AG08396 (cell line): ENCODE data around the gene IRAK1.

Experiments used
- DNase-seq: peaks from one replicate; pipeline ENCODE4 v3.0.0; 2012; ENCODE audit warnings: low spot score, mixed read lengths

Gene IRAK1

GRCh38 chrX:154019633-154020528 lies at the start of gene IRAK1:
Gene IRAK1 (minus strand): TSS chrX:154019902. CDS start chrX:154019812, 90 bp downstream.
- DNase-seq, result peak; percentile 86

- DNase-seq, result no peak
These were observed 48.9 kb upstream of the IRAK1 start for GRCh38 chrX:154068560-154068959.

GRCh38 chrX:154064637-154065435 lies 45.1 kb upstream of the IRAK1 start:
- DNase-seq, result no peak

GRCh38 chrX:154063234-154063633 lies 43.5 kb upstream of the IRAK1 start:
- no peak for DNase-seq

- no peak for DNase-seq
These were observed 42.1 kb upstream of the IRAK1 start for GRCh38 chrX:154061801-154062200.

GRCh38 chrX:154059729-154060245 lies 40.1 kb upstream of the IRAK1 start:
- no peak for DNase-seq

GRCh38 chrX:154059231-154059630 lies 39.5 kb upstream of the IRAK1 start:
- no peak for DNase-seq

- DNase-seq, result no peak
These were observed 38.7 kb upstream of the IRAK1 start for GRCh38 chrX:154058214-154058997.

GRCh38 chrX:154057791-154058190 lies 38.1 kb upstream of the IRAK1 start:
- DNase-seq, result no peak

GRCh38 chrX:154056770-154057241 lies 37.1 kb upstream of the IRAK1 start:
- no peak for DNase-seq

- peak; percentile 52 for DNase-seq
These were observed 31.6 kb upstream of the IRAK1 start for GRCh38 chrX:154051201-154051810.

GRCh38 chrX:154050113-154050495 lies 30.4 kb upstream of the IRAK1 start:
- DNase-seq, result no peak

GRCh38 chrX:154049209-154050112 lies 29.8 kb upstream of the IRAK1 start:
- no peak for DNase-seq

- no peak for DNase-seq
These were observed 28.7 kb upstream of the IRAK1 start for GRCh38 chrX:154048398-154048797.

GRCh38 chrX:154046940-154047610 lies 27.4 kb upstream of the IRAK1 start:
- no peak for DNase-seq

- DNase-seq, result peak; percentile 42
These were observed 26.5 kb upstream of the IRAK1 start for GRCh38 chrX:154046031-154046781.

GRCh38 chrX:154044091-154044490 lies 24.4 kb upstream of the IRAK1 start:
- no peak for DNase-seq

GRCh38 chrX:154043003-154043763 lies 23.5 kb upstream of the IRAK1 start:
- no peak for DNase-seq
